GM19438 (cell line): ENCODE data around the gene MESD.

Experiments
- ATAC-seq: cut with Tn5 transposase; IDR thresholded peaks from one replicate; pipeline ENCODE4 v1.9.1; 2021; ENCODE audit warnings: low read depth; ENCODE audit not compliant: unreplicated experiment

Gene MESD

DNA sequence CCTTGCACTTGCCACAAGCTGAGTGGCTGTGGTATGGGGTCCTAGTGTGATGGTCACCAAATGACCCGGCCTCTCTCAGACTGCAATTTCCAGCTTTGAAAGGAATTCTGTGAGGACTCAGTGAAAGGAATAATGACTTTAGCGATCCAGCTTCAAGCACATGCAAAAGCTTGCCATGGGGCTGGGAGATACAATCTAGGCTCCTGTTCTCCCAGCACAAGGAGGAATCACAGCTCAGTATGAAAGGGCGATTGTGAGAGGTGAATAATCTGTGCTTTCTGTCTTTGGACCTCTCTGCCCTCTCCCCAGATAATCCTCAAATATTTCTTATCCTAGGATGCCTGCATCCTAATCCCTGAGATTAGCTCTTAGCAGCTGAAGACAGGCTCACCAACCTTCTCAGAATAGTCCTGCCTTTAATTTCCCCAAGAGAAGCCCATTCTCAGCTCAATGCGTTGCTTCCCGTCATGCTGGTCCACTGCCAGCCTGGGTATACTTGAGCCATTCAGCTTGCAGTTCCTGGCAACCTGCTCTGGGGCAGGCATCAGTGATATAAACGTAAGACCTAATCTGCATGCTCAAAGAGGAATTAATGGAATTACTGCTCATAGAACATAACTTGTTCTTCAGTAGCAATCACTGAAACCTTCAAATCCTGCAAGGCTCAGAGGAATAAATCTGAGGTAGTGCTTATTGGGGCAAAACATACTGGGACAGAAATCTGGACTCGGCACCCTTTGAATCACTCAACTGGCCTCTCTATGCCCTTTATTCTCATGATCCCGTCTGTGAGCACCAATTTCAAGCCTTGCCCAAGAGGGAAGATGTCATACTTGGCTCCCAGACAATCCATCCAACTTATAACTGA, 26.2 kb upstream of the MESD start:
- no peak for ATAC-seq

DNA sequence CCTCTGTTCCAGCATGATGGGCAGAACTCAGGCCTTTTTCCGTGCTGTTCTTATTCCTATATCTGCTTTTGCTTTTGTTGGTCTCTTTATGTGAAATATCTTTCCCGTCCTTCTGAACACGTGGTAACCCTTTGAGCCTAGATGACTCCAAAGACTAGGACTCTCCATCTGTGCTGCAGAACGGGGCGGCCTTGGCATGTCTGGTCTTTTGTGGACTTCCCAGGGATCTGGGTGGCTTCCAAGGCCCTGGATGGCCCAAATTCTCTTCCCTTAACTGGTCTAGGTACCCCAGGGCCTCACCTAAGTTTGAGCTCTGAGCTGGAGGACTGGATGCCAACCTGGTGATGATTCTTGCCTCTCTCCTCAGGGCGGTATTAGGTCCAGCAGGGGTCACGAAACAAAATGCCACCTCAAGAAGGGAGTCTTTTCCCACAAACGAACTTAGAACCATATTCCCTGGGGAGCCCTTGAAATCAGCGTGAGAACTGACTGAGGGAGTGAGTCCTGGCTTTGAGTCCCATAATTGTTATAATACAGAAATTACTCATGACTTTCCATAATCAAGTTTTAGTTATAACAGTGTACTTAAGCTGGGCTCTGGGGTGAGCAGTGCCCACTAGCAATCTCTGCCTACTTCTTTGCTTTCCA, 25.0 kb upstream of the MESD start:
- no peak for ATAC-seq

DNA sequence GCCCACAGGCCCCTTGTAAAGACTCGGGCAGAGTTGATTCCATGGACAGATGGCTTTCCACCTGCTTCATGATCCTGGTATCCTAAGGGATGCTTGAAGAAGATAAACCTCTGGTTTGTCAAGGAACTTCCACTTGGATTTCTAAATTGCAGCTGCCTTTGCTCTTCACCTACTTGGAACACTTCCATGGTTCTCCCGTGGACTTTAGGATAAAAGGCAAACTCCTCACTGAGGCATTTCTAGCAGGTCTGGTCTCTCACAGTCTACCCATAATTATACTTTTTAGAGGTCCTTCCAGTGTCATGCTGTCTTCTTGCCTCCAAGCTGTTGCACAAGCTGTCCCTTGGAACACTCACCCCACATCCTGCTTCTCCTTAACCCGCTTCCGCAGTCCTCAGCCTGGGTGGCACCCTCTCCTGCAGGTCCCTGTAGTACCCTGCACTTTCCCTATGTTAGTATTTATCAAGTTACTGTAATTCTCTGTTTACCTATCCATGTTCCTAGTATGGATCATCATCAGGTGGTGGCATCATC, 23.8 kb upstream of the MESD start:
- no peak for ATAC-seq

DNA sequence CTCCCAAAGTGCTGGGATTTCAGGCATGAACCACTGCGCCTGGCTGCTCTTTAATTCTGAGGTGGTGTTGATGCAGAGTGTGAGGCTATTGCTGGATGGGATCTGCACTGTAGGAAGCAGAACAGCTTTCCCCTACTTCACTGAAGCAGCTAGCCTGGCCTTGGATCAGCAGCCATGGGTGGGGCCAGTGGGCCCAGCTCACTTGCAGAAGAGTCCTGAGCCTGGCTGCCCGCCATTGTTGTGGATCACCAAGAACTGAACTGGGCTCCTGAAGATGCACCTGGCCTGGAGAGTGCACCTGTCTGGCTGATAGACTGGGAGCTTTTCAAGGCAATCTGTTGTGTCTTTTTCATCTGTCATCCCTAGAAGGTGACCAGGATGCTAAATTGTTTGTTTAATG, 23.0 kb upstream of the MESD start:
- no peak for ATAC-seq

DNA sequence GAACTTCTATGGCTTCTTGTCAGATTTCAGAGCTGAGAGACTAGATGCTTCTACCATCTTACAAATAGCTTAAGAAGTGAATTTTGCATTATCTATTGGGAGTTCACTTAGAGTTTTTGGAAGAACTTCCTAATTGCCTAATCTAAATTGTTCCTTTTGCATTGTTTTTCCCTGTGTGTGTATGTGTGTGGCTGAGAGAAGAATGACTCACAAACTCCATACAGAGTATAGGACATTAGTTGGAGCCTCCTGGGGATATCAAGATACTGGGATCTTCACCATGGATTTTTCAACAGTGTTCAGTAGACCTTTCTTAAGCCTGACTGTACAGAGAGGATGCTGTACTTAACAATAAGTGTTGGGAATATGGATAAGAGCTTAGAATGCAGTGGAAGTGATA, 22.0 kb upstream of the MESD start:
- no peak for ATAC-seq

DNA sequence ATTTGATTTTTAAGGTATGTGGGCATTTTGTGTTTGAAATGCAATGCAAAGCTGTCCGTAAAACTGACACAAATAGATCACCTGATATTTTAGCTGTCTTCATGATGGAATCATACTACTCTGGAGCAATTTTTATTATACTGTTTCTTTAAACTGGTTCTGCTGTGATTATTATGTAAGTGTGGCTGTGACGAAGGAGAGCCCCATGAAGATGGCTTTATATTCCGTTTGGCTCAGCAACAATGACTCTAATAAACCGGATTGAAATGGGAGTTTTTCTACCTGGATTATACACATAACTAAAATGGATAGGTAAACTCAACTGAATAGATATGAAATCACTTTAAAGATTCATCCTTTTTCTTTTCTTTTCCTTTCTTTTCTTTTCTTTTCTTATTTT, 20.5 kb upstream of the MESD start:
- ATAC-seq: no peak

DNA sequence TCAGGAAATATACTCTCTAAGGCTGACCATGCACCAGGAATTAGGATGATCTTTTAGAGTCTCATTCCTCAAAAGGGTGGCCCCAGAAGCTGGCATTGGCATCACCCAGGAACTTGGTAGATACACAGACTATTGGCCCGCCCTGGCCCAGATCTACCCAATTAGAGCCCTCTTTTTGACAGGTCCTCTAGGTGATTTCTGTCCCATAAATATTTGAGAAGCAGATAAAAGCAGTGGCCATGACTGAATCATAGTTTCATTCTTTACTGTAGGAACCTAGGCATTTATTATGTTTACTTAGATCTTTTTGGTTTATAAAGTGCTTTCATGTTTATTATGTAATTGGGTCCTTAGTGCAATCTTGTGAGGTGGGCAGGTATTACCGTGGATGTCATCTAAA, 18.7 kb upstream of the MESD start:
- ATAC-seq: no peak

DNA sequence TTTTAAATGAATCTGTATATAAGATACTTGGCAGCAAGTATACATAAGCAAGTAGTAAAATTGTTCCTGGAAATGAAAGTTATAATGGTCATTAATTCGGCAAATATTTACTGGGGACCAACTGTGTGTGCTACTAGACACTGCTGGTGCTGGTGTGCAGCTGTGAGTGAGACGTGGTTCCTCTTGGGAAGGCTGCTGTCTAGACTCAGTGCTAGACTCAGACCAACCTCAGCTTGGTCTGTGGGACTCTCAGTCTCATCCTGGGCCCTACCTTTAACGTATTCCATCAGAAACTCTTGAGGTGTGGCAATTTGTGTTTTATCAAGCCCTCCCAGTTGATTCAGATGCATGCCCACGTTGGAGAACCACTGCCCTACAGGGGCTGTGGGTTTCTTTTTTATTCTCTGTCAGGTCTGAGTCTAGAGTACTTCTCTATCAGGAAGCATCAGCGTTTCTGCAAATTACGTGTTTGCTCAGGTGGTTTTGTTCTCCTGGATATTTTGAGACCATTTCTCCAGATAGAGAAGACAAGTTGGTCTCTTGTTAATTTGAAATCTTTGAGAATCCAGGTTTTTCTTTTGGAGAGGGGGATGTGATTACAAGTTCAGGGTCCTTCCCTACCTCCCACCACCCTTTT, 17.9 kb upstream of the MESD start:
- no peak for ATAC-seq

DNA sequence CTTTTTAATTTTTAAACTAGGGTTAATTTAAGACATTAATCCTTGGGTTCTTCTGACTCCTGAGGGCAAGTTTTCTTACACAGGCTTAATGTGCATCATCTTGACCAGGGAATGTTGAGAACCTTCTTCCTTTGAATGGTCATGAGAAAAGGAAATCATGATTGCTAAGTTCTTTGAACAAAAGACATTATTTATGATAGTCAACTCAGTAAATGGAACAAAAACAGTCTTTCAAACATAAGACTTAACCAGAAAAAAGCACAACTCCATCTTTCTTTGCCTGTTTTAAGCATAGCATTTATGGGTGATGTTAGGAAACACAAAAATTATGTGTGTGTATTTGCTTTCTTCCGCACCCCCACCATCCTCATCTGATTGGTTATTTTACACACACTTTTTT, 16.5 kb upstream of the MESD start:
- ATAC-seq: no peak

DNA sequence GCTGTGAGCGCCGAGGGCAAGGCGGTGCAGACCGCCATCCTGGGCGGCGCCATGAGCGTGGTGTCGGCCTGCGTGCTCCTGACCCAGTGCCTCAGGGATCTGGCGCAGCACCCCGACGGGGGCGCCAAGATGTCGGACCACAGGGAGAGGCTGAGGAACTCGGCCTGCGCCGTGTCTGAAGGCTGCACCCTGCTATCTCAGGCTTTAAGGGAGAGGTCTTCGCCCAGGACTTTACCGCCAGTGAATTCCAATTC, 13.4 kb upstream of the MESD start:
- no peak for ATAC-seq

DNA sequence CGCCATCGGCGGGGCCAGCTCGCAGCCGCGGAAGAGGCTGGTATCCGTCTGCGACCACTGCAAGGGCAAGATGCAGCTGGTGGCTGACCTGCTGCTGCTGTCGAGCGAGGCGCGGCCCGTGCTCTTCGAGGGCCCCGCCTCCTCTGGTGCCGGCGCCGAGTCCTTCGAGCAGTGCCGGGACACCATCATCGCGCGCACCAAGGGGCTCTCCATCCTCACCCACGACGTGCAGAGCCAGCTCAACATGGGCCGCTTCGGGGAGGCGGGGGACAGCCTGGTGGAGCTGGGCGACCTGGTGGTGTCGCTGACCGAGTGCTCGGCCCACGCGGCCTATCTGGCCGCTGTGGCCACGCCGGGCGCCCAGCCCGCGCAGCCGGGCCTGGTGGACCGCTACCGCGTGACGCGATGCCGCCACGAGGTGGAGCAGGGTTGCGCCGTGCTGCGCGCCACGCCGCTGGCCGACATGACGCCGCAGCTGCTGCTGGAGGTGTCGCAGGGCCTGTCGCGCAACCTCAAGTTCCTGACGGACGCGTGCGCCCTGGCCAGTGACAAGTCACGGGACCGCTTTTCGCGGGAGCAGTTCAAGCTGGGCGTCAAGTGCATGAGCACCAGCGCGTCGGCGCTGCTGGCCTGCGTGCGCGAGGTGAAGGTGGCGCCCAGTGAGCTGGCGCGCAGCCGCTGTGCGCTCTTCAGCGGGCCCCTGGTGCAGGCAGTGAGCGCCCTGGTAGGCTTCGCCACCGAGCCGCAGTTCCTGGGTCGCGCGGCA, 12.9 kb upstream of the MESD start:
- ATAC-seq: no peak

DNA sequence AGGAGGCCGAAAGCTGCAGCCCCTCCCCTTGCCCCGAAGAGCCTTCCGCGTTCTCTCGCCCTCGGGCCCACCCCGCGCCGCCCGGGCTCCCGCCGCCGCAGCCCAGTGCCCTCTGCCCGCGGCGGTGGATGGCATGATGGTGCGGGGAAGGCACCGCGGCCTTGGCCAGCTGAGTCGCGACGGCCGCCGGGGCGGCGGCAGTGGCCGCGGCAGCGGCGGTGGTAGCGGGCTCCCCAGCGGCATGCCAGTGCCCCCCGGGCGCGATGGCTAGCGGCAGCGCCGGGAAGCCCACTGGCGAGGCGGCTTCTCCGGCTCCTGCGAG, 12.4 kb upstream of the MESD start:
- no peak for ATAC-seq

DNA sequence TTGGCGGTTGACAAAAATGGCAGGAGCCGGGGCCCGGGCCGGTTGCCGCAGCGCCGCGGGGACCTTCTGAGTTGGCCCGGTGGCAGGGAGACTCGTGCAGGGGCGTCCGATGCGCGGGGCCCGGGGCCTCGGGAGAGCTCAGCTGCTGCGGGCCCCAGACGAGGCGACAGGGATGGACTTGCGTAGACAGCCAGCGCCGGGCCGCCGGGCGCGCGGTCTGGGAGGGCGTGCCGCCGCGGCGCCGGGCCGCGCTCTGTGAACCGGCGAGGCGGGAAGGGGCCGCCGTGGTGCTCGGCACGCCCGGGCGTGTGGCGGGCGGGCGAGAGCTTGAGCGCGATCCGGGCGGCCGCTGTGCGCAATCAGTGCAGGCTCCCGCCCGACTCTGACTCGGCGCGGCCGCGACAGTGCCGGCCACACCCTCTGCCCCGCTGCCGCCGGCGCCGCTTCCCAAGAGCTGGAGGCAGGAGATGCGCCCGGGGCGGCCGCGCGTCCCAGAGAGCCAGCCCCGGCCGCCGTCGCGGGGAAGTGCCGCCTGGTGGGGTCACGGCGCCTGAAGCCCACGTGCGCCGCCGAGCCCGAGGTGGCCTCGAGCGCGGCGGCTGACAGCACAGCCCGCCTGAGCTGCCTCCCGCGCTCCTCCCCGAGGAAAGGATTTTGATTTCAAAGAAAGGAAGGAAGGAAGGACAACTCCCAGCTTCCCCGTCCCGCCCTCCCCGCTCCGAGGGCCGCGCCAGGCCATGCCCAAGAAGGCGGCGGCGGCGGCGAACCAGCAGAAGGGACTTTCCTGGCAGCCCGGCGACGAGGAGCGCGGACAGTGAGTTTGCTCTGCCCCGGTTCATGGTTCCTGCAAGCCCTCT, 11.8 kb upstream of the MESD start:
- ATAC-seq: peak; percentile 34

DNA sequence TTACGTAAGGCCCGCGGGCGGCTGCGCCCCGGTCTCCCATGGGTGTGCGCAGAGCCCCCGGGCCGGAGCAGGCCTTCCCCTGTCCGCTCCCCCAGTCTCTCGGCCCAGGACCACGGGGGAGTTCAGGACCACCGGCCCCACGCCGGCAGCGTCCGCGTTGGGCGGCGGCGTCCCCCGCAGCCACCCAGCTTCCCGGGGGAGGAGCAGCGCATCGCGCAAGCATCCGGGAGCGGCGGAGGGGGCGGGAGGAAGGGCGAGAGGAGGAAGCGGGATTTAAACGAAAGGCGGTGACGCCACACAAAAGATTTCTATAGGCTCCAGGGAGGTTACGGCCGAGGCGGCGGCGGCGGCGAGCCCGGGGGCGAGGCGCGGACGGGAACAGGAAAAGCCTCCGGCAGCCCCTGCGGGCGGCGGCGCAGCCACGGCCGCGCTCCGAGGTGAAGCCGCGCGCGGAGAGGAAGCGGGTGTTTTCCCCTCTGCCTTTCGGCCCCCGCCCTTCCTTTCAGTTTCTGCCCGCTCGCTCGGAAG, 11.1 kb upstream of the MESD start, which contains the start of gene TLNRD1:
TSS of gene TLNRD1 (plus strand) at position 300 of the 528 bp plus-strand sequence. CDS start 1,349 bp downstream, outside the sequence.
- ATAC-seq: peak; percentile 58

DNA sequence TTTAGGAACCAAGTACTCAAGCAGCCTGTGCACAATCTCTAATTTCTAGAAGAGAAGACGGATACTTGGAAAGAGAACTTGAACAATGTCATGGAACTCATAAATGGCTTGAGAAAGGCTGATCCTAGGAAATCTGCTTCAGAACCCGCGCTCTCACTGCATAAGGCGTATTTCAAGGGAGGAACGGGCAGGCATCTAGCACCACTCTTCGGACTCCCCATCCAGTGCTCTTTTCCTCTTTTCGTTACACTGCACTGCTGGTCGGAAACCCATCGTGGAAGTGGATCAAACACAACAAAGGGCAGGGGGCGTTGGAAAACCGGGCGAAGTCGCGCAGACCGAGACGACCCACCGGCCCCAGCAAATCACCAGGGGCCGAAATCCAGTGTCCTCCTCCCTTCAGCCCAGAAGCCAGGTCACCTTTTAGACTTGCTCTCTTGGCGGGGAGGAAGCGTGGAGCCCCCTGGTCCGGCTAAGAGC, 10.6 kb upstream of the MESD start:
- no peak for ATAC-seq

DNA sequence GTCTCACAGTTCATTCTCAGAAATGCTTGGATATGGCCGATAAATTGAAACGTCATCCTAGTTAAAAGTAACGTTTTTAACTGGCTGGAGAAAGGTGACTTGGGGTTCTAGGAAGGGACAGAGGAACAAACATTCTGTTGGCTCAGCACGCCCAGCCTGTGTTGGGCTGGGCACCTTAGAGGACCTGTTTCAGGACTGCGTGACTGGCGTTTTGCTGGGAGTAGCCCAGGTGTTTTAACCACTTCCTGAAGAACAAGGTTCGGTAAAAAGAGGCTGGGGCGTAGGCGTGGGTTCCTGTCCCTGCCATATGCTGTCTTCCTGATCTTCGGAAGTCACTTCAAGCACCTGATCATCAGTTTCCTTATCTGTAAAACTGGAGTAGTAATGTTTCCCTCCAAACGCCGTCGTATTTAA, 10.0 kb upstream of the MESD start:
- peak; percentile 34 for ATAC-seq

DNA sequence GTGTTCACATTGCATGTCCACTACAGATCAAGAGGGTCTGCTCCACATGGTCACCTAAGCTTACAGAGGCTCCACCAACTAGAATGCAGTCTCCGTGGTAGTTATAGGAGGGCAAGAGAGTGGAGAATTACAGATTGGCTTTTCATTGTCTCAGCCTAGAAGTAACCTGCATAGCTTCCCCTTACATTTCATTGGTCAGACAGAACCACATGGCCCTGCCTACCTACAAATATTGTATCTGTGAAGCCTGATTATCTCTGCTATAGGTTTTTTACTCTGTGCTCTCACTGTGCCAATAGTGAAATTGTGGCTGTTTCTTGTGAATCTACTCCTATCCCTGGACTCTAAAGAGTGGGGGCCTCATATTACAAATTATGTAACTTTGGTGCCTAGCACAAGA, 8.6 kb upstream of the MESD start:
- no peak for ATAC-seq

DNA sequence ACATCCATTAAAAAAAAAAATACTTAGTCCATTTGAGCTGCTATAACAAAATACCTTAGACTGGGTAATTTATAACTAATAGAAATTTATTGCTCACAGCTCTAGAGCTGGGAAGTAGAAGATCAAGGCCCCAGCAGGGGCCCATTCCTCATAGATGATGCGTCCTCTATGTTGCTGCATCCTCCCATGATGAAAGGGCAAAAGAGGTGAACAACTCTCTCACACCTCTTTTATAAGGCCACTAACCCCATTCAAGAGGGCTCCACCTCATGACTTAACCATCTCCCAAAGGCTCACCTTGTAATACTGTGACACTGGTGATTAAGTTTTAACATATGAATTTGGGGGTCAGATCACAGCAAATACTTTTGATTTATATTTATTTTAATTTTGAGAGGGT, 8.1 kb upstream of the MESD start:
- no peak for ATAC-seq

DNA sequence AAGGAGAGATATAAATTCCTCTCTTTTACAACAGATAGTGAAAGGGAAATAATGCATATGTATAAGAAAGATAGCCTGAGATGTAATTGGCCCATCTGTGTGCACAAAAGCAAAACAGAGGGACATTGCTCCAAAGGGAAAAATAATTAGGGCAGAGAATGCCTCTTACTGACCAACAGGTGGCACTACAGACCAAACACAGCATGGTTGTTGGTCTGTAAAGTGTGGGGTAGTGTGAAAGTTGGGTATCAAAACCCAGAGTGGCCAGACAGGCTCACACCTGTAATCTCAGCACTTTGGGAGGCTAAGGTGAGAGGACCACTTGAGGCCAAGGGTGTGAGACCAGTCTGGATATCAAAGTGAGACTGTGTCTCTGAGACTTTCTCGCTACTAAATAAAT, 6.6 kb upstream of the MESD start:
- ATAC-seq: no peak

DNA sequence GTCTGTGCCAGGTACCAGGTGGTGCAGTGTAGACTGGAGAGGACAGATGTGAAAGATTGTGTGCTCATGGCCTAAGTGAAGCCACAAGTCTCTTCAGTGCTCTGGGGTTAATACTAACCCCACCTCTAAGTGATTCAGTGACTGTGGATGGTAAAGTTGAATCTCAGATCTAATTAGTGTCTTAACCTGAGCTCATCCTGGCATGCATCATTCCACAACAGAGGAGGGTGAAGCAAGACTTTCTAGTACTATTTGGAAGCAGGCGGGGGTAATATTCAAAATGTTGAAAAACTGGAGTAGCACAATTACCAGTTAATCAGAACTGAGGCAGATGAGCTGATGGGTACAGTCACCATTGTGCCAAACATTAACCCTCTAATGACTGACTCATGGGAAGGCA, 2.8 kb upstream of the MESD start:
- no peak for ATAC-seq
